WTC11 (cell line): ENCODE results near the gene KCNG4. TPM values are rescaled to one million over a fixed set of nuclear protein-coding genes. Genes with fewer than 3 reads are reported as not detected.

Experiments
- ATAC-seq: fragments of 200-7000 bp; cut with Tn5 transposase; 2 replicates; pipeline ENCODE4 v1.10.0; 2021; ENCODE audit warnings: mild to moderate bottlenecking, moderate library complexity
- CTCF ChIA-PET: fragments of 300-600 bp; sonication (Branson Sonifier 250); formaldehyde crosslinking; loops from one replicate; lab custom pipeline; 2021; ENCODE audit warnings: antibody characterized with exemption; lab: Charles Lee
- POLR2A ChIA-PET: fragments of 350-600 bp; sonication (Branson Sonifier 250); formaldehyde crosslinking; loops from one replicate; lab custom pipeline; 2021; ENCODE audit warnings: antibody characterized with exemption; lab: Charles Lee
- DNase-seq: peaks from one replicate; pipeline ENCODE4 v3.0.0; 2021; ENCODE audit warnings: low spot score
- H3K27ac Mint-ChIP-seq: 2 replicates; pipeline ENCODE4 v1.8.0; 2021; ENCODE audit warnings: mixed read lengths
- H3K27me3 Mint-ChIP-seq: 2 replicates; pipeline ENCODE4 v1.8.0; 2021; ENCODE audit warnings: low read depth, mild to moderate bottlenecking, moderate library complexity, mixed read lengths
- H3K36me3 Mint-ChIP-seq: 2 replicates; pipeline ENCODE4 v1.8.0; 2021; ENCODE audit warnings: mixed read lengths
- H3K4me1 Mint-ChIP-seq: 2 replicates; pipeline ENCODE4 v1.8.0; 2022; ENCODE audit warnings: mixed read lengths
- H3K4me3 Mint-ChIP-seq: 2 replicates; pipeline ENCODE4 v1.8.0; 2021; ENCODE audit warnings: mild to moderate bottlenecking, moderate library complexity, mixed read lengths
- H3K9me3 Mint-ChIP-seq: 2 replicates; pipeline ENCODE4 v1.8.0; 2021; ENCODE audit warnings: mixed read lengths
- CBFB ChIP-seq: sonication (generic); formaldehyde crosslinking; IDR thresholded peaks from 2 replicates; pipeline ENCODE4 v1.8.1; 2022; ENCODE audit warnings: mild to moderate bottlenecking, low read depth, missing genetic modification reagents
- CREB1 ChIP-seq: sonication (generic); formaldehyde crosslinking; IDR thresholded peaks from 2 replicates; pipeline ENCODE4 v1.8.0; 2023; ENCODE audit warnings: mild to moderate bottlenecking, missing genetic modification reagents
- CTCF ChIP-seq: fragments of 200-600 bp; IDR thresholded peaks from 2 replicates; pipeline ENCODE4 v1.8.0; 2022; ENCODE audit warnings: antibody characterized with exemption
- E2F5 ChIP-seq: sonication (generic); formaldehyde crosslinking; IDR thresholded peaks from 2 replicates; pipeline ENCODE4 v1.8.1; 2022; ENCODE audit warnings: mild to moderate bottlenecking, moderate library complexity, missing genetic modification reagents
- ELF4 ChIP-seq: sonication (generic); formaldehyde crosslinking; IDR thresholded peaks from 2 replicates; pipeline ENCODE4 v1.8.1; 2022; ENCODE audit warnings: low read depth, mild to moderate bottlenecking, moderate library complexity, missing genetic modification reagents
- FOXK1 ChIP-seq: sonication (generic); formaldehyde crosslinking; IDR thresholded peaks from 2 replicates; pipeline ENCODE4 v1.8.0; 2022; ENCODE audit warnings: mild to moderate bottlenecking, moderate library complexity, missing genetic modification reagents
- GTF2I ChIP-seq: fragments of 250-450 bp; sonication (Bioruptor Pico); conservative IDR thresholded peaks from 2 replicates; pipeline ENCODE4 v1.4.0; 2021; ENCODE audit warnings: mild to moderate bottlenecking
- HMGA2 ChIP-seq: fragments of 250-450 bp; sonication (Bioruptor Pico); IDR thresholded peaks from 2 replicates; pipeline ENCODE4 v1.4.0; 2021; ENCODE audit warnings: mild to moderate bottlenecking, moderate library complexity
- MLX ChIP-seq: sonication (generic); formaldehyde crosslinking; IDR thresholded peaks from 2 replicates; pipeline ENCODE4 v1.8.1; 2023; ENCODE audit warnings: mild to moderate bottlenecking, missing genetic modification reagents, moderate library complexity
- NFE2L1 ChIP-seq: sonication (generic); formaldehyde crosslinking; IDR thresholded peaks from 2 replicates; pipeline ENCODE4 v1.8.1; 2023; ENCODE audit warnings: missing genetic modification reagents
- OVOL2 ChIP-seq: fragments of 250-450 bp; sonication (Bioruptor Pico); IDR thresholded peaks from 2 replicates; pipeline ENCODE4 v1.9.0; 2021; ENCODE audit warnings: mild to moderate bottlenecking, borderline replicate concordance
- PRRX2 ChIP-seq: fragments of 250-450 bp; sonication (Bioruptor Pico); IDR thresholded peaks from 2 replicates; pipeline ENCODE4 v1.8.0; 2021; ENCODE audit warnings: mild to moderate bottlenecking
- RORB ChIP-seq: fragments of 250-450 bp; sonication (Bioruptor Pico); IDR thresholded peaks from 2 replicates; pipeline ENCODE4 v1.9.0; 2021; ENCODE audit warnings: mild to moderate bottlenecking
- TCF7 ChIP-seq: sonication (generic); formaldehyde crosslinking; IDR thresholded peaks from 2 replicates; pipeline ENCODE4 v1.8.0; 2022; ENCODE audit warnings: mild to moderate bottlenecking, low read depth, missing genetic modification reagents, moderate library complexity
- TP53 ChIP-seq: sonication (generic); formaldehyde crosslinking; IDR thresholded peaks from 2 replicates; pipeline ENCODE4 v1.8.1; 2023; ENCODE audit warnings: mild to moderate bottlenecking, missing genetic modification reagents
- ZBTB21 ChIP-seq: sonication (generic); formaldehyde crosslinking; IDR thresholded peaks from 2 replicates; pipeline ENCODE4 v1.8.1; 2023; ENCODE audit warnings: mild to moderate bottlenecking, missing genetic modification reagents, borderline replicate concordance
- ZNF671 ChIP-seq: fragments of 250-450 bp; sonication (Bioruptor Pico); IDR thresholded peaks from 2 replicates; pipeline ENCODE4 v1.8.0; 2021; ENCODE audit warnings: mild to moderate bottlenecking
- ZSCAN18 ChIP-seq: fragments of 250-450 bp; sonication (Bioruptor Pico); IDR thresholded peaks from 2 replicates; pipeline ENCODE4 v2.1.2; 2022; ENCODE audit warnings: mild to moderate bottlenecking, moderate library complexity
- total RNA-seq: library from RNA; stranded (reverse); gene quantifications from 3 replicates; pipeline ENCODE4 v1.2.3, GENCODE V29; 2021
- TF ChIP-seq, protein P1 (sequence below): fragments of 250-450 bp; sonication (Bioruptor Pico); conservative IDR thresholded peaks from 2 replicates; pipeline ENCODE4 v1.9.0; 2021; ENCODE audit warnings: mild to moderate bottlenecking
- TF ChIP-seq, protein P2 (sequence below): sonication (generic); formaldehyde crosslinking; conservative IDR thresholded peaks from 2 replicates; pipeline ENCODE4 v1.8.1; 2023; ENCODE audit warnings: mild to moderate bottlenecking, low read depth, missing genetic modification reagents, moderate library complexity

KCNG4 gene
- total RNA-seq, 1 experiment from 2014 or later: not detected

- no peak for TF ChIP-seq CTCF
Measured at GRCh38 chr16:84262939-84263338, 23.1 kb upstream of the KCNG4 start (continued).

DNA sequence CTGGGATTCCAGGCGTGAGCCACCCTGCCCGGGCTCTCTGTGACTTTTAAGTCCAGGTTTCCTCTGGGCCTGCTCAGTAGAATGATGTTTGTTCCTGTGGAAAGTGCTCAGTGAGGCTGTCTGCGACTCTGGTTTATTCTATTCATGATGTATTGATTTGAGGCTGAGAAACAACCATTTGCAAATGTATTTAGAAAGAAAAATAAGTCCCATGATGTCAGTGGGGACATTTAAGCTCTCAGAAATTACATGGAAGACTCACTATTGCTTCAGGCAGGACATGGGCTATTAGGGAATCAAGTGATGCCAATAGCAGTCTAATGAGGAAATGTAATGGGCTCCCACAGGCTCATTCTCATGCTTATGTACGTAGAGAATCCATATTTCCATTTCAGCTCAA lies 22.2 kb upstream of the KCNG4 start:
- DNase-seq (no peak), ATAC-seq (no peak)
- H3K4me3 Mint-ChIP-seq: no peak overlapping the region
- H3K27me3 Mint-ChIP-seq: peaks cover 6% of the 10 kb centered on the region
- H3K27ac Mint-ChIP-seq: no peak overlapping the region
- H3K36me3 Mint-ChIP-seq: no peaks in the 10 kb centered on the region
- no peaks in the 10 kb centered on the region for H3K4me1 Mint-ChIP-seq
- no peak for TF ChIP-seq OVOL2 (CRISPR knock-in tag)
- TF ChIP-seq GTF2I (CRISPR knock-in tag): no peak
- TF ChIP-seq, protein P1, sequence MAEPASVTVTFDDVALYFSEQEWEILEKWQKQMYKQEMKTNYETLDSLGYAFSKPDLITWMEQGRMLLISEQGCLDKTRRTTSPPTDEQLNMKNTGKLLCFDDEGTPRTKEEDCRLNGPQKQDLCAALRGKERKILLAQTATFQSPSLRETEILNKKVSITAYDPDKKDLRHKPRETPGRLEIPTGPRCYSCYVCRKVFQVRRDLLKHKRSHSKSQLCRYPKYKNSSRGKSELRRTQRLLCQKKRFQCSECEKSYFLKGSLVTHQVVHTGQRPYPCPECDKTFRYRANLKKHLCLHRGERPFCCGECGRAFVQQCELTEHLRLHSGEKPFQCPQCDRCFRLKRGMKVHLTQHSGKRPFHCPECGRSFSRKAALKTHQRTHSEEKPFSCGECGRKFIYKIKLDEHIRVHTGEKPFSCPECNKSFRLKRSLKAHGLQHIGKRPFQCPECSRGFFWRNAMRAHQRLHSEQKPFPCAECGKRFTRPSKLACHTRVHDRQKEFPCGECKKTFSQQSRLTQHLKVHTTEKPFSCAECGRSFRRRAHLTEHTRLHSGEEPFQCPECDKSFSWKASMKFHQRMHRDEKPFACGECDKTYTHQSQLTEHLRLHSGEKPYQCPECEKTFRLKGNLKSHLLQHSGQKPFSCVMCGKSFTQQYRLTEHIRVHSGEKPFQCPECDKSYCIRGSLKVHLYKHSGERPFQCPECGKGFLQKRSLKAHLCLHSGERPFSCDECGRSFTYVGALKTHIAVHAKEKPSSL (CRISPR knock-in tag): no peak
- no peak for TF ChIP-seq ZSCAN18
- TF ChIP-seq, protein P2, sequence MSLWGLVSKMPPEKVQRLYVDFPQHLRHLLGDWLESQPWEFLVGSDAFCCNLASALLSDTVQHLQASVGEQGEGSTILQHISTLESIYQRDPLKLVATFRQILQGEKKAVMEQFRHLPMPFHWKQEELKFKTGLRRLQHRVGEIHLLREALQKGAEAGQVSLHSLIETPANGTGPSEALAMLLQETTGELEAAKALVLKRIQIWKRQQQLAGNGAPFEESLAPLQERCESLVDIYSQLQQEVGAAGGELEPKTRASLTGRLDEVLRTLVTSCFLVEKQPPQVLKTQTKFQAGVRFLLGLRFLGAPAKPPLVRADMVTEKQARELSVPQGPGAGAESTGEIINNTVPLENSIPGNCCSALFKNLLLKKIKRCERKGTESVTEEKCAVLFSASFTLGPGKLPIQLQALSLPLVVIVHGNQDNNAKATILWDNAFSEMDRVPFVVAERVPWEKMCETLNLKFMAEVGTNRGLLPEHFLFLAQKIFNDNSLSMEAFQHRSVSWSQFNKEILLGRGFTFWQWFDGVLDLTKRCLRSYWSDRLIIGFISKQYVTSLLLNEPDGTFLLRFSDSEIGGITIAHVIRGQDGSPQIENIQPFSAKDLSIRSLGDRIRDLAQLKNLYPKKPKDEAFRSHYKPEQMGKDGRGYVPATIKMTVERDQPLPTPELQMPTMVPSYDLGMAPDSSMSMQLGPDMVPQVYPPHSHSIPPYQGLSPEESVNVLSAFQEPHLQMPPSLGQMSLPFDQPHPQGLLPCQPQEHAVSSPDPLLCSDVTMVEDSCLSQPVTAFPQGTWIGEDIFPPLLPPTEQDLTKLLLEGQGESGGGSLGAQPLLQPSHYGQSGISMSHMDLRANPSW (CRISPR knock-in tag): no peak
- TF ChIP-seq ELF4 (CRISPR knock-in tag): no peak
- TF ChIP-seq FOXK1 (CRISPR knock-in tag): no peak
- TF ChIP-seq ZNF671 (CRISPR knock-in tag): no peak
- no peak for TF ChIP-seq RORB (CRISPR knock-in tag)
- TF ChIP-seq TCF7 (CRISPR knock-in tag): no peak
- TF ChIP-seq HMGA2 (CRISPR knock-in tag): no peak
- no peak for TF ChIP-seq NFE2L1
- TF ChIP-seq E2F5 (CRISPR knock-in tag): no peak
- TF ChIP-seq PRRX2 (CRISPR knock-in tag): no peak
- TF ChIP-seq MLX (CRISPR knock-in tag): no peak
- TF ChIP-seq TP53: no peak
- TF ChIP-seq CREB1 (CRISPR knock-in tag): no peak
- no peak for TF ChIP-seq CBFB
- TF ChIP-seq ZBTB21: no peak
- POLR2A ChIA-PET: no interaction called here
- CTCF ChIA-PET: interaction anchor here (1.6 kb wide), 1 partner anchor 75 kb away, joined by 3 read pairs; no protein-coding TSS in a partner anchor
- H3K9me3 Mint-ChIP-seq: peaks cover 16% of the 10 kb centered on the region
